ENCODE measurements around the gene HAS3.

DNA sequence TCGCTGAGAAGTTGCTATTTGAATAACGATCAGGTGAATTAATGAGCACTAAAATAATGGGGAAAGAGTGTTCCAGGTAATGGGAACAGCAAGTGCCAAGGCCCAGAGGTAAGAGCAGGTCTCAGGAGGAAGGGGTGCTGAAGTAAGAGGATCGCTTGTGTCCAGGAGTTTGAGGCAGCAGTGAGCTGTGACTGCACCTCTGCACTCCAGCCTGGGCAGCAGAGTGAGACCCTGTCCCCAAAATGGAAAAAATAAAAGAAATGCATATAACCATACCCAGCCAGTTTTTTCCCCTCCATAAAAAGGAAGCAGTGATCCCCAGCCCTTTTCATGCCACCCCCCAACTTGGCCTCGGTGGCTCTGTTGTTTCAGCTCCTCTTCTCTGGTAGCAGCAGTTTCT, 16.8 kb upstream of the HAS3 start:
- no peak for TF ChIP-seq CTCF (IDR thresholded peaks at IDR 0.05)
- TF ChIP-seq POLR2A (IDR thresholded peaks at IDR 0.05): no peak
